NCI-H2196 (cell line): ENCODE measurements around the gene ARRDC4.
"Not testable (repeated sequence)": the region's sequence is repeated elsewhere in the genome, so short reads cannot be mapped to it uniquely, and the experiment has no call there.

ENCODE experiments used
- DNase-seq: peaks from one replicate; lab custom pipeline; 2025; ENCODE audit not compliant: unreplicated experiment; lab: John Stamatoyannopoulos, UW

ARRDC4 gene

GRCh38 chr15:97966246-97966645, 5.7 kb downstream of the ARRDC4 start:
- no peak for DNase-seq

GRCh38 chr15:97966924-97967620, 6.6 kb downstream of the ARRDC4 start:
- no peak for DNase-seq

- DNase-seq: no peak
Measured at GRCh38 chr15:97967881-97968280, 7.4 kb downstream of the ARRDC4 start.

- no peak for DNase-seq
Measured at GRCh38 chr15:97968380-97968779, 7.9 kb downstream of the ARRDC4 start.

GRCh38 chr15:97972366-97972765, 11.9 kb downstream of the ARRDC4 start:
- DNase-seq: no peak

- DNase-seq: no peak
Measured at GRCh38 chr15:97976129-97976528, 15.6 kb downstream of the ARRDC4 start.

- DNase-seq: no peak
Measured at GRCh38 chr15:97976766-97977503, 16.4 kb downstream of the ARRDC4 start.

GRCh38 chr15:97977734-97978133, 17.2 kb downstream of the ARRDC4 start:
- no peak for DNase-seq

GRCh38 chr15:97978401-97979139, 18.1 kb downstream of the ARRDC4 start:
- no peak for DNase-seq

- no peak for DNase-seq
Measured at GRCh38 chr15:97979140-97979520, 18.6 kb downstream of the ARRDC4 start.

GRCh38 chr15:97981058-97981457, 20.6 kb downstream of the ARRDC4 start:
- DNase-seq: no peak

- no peak for DNase-seq
Measured at GRCh38 chr15:97981758-97982157, 21.3 kb downstream of the ARRDC4 start.

- no peak for DNase-seq
Measured at GRCh38 chr15:97984157-97984556, 23.7 kb downstream of the ARRDC4 start.

- not testable (repeated sequence) for DNase-seq
Measured at GRCh38 chr15:97985979-97986378, 25.5 kb downstream of the ARRDC4 start.

GRCh38 chr15:97986781-97987180, 26.3 kb downstream of the ARRDC4 start:
- DNase-seq: no peak

GRCh38 chr15:97989299-97989698, 28.8 kb downstream of the ARRDC4 start:
- DNase-seq: no peak

GRCh38 chr15:97991972-97992541, 31.6 kb downstream of the ARRDC4 start:
- DNase-seq: no peak

- no peak for DNase-seq
Measured at GRCh38 chr15:97992823-97993222, 32.3 kb downstream of the ARRDC4 start.

- no peak for DNase-seq
Measured at GRCh38 chr15:97993310-97993738, 32.8 kb downstream of the ARRDC4 start.

- no peak for DNase-seq
Measured at GRCh38 chr15:97994236-97994635, 33.7 kb downstream of the ARRDC4 start.

GRCh38 chr15:97995192-97995591, 34.7 kb downstream of the ARRDC4 start:
- no peak for DNase-seq
